HG03575 (cell line): ENCODE data around the gene DHDH.

Source experiments
- ATAC-seq: cut with Tn5 transposase; IDR thresholded peaks from one replicate; pipeline ENCODE4 v1.9.1; 2021; ENCODE audit not compliant: unreplicated experiment, insufficient number of reproducible peaks, low FRiP score; ENCODE audit errors: extremely low read depth

The DHDH gene

GRCh38 chr19:48943081-48943480, 9.6 kb downstream of the DHDH start:
- no peak for ATAC-seq

- no peak for ATAC-seq
Measured at GRCh38 chr19:48945415-48945814, 11.9 kb downstream of the DHDH start.

- no peak for ATAC-seq
Measured at GRCh38 chr19:48945817-48946216, 12.3 kb downstream of the DHDH start.

- no peak for ATAC-seq
Measured at GRCh38 chr19:48946463-48947257, 13.2 kb downstream of the DHDH start.

- no peak for ATAC-seq
Measured at GRCh38 chr19:48947258-48947542, 13.7 kb downstream of the DHDH start.

GRCh38 chr19:48950159-48950558, 16.7 kb downstream of the DHDH start:
- ATAC-seq: no peak

GRCh38 chr19:48950830-48951519, 17.5 kb downstream of the DHDH start:
- no peak for ATAC-seq

- no peak for ATAC-seq
Measured at GRCh38 chr19:48953141-48953540, 19.6 kb downstream of the DHDH start.

- no peak for ATAC-seq
Measured at GRCh38 chr19:48953990-48954594, 20.6 kb downstream of the DHDH start.

GRCh38 chr19:48954595-48955307, 21.3 kb downstream of the DHDH start, which contains the start of gene BAX:
Gene BAX, plus strand, starts transcription at chr19:48954875. Its CDS starts 54 bp downstream, at chr19:48954929.
- ATAC-seq: no peak

GRCh38 chr19:48955308-48955958, 21.9 kb downstream of the DHDH start:
- ATAC-seq: no peak

- ATAC-seq: no peak
Measured at GRCh38 chr19:48958006-48958405, 24.5 kb downstream of the DHDH start.

- no peak for ATAC-seq
Measured at GRCh38 chr19:48959341-48960239, 26.1 kb downstream of the DHDH start.

- no peak for ATAC-seq
Measured at GRCh38 chr19:48961051-48961649, 27.7 kb downstream of the DHDH start.

- ATAC-seq: no peak
Measured at GRCh38 chr19:48961673-48962028, 28.2 kb downstream of the DHDH start.

GRCh38 chr19:48962029-48962848, 28.7 kb downstream of the DHDH start:
- ATAC-seq: no peak

GRCh38 chr19:48962849-48963165, 29.3 kb downstream of the DHDH start:
- ATAC-seq: no peak
